Activated CD8-positive, alpha-beta memory T cell treated with anti-CD3 and anti-CD28 coated beads for 48 hours (primary cell): ENCODE measurements around the gene IL12RB2.

Source experiments
- DNase-seq, 3 experiments: peaks; one replicate each; pipeline ENCODE4 v3.0.0-alpha.2; 2020; ENCODE audit warnings: low read depth in 2 of 3, low spot score in 2 of 3

Gene IL12RB2

DNA sequence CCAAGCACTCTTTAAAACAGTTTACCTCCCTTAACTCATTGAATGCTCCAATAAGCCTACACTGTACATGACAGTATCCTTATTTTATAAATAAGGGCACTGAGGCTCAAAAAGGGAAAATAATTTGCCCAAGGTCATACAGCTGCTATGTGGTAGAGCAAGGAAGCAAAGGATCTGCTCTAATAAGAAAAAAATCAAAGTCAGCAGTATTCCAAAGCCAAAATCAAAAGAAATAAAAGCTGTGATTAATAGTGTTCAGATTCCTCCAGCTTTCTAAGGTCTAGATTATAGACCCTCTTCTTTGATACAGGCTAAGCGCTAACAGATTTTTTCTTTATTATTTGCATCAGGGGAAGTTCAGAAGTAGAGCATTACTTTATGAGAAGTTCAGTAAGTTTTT lies 39.3 kb downstream of the IL12RB2 start:
- DNase-seq = no peak

- no peak for DNase-seq
Measured at GRCh38 chr1:67347688-67348472, 40.2 kb downstream of the IL12RB2 start.

- DNase-seq = no peak
Measured at GRCh38 chr1:67348586-67349252, 41.0 kb downstream of the IL12RB2 start.

- DNase-seq = no peak
Measured at GRCh38 chr1:67350783-67351182, 43.1 kb downstream of the IL12RB2 start.

- DNase-seq = no peak
Measured at GRCh38 chr1:67352211-67352610, 44.5 kb downstream of the IL12RB2 start.

DNA sequence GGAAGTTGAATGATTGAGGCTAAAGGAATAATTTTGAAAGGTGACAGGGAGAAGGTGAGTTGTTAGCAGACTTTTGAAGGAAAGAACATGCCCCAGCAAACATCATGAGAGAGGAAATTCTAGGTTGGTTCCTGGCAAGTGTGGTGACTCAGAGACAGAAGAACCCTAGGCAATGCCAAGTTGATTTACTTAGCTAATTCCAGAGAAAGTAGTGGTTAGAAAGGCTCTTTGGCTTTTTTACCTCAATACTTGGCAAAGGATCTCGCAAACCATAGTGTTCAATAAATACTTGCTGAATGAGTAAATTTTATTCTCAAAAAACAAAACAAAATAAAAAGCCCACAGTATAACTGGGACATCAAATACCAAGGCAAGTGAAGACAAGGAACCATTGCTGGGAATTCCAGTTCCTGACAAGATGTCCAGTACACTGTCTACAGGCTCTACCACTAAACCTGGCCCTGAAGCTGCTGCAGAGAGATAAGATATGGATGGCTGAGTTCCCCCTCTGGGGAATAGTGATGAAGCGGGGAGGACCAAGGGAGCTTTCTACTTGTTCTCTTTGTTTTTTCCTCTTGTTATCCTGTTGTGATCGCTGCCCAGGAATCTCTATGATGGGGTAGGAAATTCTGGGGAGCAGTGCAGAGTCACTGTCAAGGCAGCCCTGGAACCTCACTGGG lies 48.2 kb downstream of the IL12RB2 start:
- no peak for DNase-seq

DNA sequence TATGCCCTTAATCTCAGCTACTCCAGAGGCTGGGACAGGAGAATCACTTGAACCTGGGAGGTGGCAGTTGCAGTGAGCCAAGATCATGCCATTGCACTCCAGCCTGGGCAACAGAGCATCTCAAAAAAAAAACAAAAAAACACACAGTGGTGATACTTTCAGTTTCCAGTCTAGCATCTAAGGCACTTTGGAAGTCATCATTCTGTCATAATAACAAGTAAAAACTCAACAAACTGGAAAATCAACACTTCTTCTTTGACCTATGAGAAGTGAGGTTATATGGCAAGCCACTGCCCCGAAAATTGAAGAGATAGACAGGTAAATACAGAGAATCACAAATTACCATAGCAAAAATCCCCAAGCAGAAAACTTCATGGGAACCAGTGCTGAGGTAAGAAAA lies 51.9 kb downstream of the IL12RB2 start:
- no peak for DNase-seq

DNA sequence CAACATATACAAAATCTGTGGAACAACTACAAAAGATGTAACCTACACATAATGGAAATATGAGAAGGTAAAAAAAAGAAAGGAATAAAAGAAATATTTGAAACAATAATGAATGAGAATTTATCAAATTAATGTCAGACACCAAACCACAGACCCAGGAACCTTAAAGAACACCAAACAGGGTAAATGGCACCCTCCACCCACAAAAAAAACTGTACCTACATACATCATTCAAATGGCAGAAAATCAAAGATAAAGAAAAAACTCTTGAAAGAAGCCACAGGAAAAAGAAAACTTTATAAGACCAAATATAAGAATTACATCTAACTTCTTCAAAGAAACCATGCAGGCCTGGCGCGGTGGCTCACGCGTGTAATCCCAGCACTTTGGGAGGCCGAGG lies 54.0 kb downstream of the IL12RB2 start:
- DNase-seq = no peak

- no peak for DNase-seq
Measured at GRCh38 chr1:67367370-67368045, 59.8 kb downstream of the IL12RB2 start.

DNA sequence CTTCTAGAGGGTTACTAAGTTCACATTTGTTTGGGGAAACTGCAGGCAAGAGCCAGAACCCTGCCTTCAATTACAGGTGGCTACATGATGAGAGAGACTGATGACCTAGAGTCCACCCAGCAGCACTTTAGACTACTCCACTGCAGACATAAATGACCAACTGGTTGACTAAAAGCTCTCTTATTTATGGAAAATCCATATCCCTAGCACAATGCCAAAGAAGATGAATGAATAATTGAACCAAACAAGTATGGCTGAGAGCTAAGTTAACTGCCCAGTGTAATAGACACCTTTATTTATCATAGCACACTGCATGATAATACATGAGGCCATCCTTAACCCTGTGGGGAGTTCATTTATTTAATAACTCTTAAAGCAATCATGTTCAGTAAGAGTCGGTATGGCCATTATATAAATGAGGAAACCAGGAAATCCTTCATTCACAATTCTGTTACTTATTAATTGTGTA lies 60.4 kb downstream of the IL12RB2 start:
- no peak for DNase-seq

DNA sequence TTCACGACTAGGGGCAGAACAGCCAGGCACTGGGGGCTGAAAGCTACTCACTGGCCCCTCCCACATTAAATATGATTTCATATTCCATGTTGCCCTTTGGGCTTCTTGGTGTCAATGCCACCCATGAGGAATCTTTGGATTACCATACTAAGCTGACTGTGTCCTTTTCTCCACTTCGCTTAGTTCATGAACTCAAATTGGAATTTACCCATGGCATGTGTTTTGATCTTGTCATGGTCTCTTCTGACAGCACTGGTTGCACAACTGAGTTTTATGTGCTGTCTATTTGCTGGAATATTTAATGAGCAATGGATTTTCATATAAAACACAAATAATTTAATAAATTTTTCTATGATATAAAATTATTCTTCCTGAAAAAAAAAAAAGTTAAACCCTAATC lies 63.4 kb downstream of the IL12RB2 start:
- DNase-seq = no peak

DNA sequence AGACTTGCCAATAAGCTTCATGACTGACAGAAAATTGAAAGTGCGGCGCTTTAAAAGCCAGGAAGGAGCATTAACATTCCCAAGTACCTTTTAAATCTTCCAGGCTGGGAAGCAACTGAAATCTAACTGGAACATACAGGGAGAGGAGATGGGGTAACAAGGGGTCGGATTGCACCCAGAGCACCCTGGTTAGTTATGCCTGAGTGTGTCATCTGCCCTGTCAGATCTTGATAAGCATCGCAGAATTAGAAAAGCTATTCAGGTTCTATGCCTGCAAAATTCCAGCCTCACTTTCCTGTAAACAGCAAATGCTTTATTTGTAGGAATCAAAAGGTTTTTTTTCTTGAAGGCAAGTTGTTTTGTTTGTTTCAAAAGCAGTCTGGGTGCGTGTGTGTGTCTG lies 64.0 kb downstream of the IL12RB2 start:
- DNase-seq = no peak

GRCh38 chr1:67372136-67372535 lies 64.5 kb downstream of the IL12RB2 start:
- no peak for DNase-seq

DNA sequence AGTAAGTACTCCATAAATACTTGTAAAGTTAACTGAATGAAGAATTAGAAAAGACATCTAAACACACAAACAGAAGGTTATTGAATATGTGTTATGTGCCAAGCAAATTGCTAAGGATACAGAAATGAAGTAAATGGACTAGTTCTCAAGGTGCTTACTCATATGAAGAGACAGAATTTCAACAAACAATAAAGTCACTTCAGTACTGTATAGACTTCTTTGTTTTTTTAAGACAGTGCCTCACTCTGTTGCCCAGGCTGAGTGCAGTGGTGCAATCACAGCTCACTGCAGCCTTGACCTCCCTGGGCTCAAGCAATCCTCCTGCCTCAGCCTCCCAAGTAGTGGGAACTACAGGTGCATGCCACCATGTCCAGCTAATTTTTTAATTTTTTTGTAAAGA lies 65.2 kb downstream of the IL12RB2 start:
- no peak for DNase-seq

DNA sequence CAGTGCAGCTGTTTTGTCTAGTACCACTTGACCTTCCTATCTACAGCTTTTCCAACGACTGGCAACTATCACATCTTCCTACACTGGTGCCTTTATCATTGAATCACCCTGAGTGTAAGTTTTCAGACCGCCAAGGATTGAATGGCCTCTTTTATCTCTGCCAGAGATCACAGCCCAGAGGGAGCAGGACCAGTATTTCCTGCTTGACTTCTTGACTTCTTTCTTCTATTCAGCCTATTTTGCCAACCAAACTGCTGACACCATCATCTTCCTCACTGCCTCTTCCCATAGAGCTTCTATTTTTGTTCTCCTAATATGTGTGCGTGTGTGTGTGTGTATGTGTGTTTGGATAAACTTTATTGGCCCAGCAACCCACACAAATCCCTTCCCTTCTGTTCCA lies 68.7 kb downstream of the IL12RB2 start:
- DNase-seq = no peak

- no peak for DNase-seq
Measured at GRCh38 chr1:67377253-67377652, 69.6 kb downstream of the IL12RB2 start.

- no peak for DNase-seq
Measured at GRCh38 chr1:67381154-67381553, 73.5 kb downstream of the IL12RB2 start.

GRCh38 chr1:67382292-67382691 lies 74.6 kb downstream of the IL12RB2 start:
- no peak for DNase-seq

DNA sequence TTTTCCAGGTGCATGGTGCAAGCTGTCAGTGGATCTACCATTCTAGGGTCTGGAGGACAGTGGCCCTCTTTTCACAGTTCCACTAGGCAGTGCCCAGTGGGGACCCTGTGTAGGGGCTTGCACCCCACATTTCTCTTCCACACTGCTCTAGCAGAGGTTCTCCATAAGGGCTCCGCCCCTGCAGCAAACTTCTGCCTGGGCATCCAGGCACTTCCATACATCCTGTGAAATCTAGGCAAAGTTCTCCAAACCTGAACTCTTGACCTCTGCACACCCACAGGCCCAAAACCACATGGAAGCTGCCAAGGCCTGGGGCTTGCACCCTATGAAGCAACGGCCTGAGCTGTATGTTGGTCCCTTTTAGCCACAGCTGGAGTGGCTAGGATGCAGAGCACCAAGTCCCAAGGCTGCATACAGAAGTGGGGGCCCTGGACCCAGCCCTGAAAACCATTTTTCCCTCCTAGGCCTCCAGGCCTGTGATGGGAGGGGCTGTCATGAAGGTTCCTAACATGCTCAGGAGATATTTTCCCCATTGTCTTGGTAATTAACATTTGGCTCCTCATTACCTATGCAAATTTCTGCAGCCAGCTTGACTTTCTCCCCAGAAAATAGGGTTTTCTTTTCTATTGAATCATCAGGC lies 76.4 kb downstream of the IL12RB2 start:
- no peak for DNase-seq

GRCh38 chr1:67390041-67390887 lies 82.6 kb downstream of the IL12RB2 start:
- DNase-seq = no peak
